Stimulated activated CD4-positive, alpha-beta T cell treated with anti-CD3 and anti-CD28 coated beads, Interleukin-1b, Interleukin-23, amount 100 ng/mL, for 24 hours (primary cell): ENCODE data around the gene ATG10.
A peak's percentile ranks its signal among the peaks of the same experiment; 100 is the strongest.

Source experiments
- DNase-seq, 4 experiments: peaks; one replicate each; pipeline ENCODE4 v3.0.0-alpha.2; 2020; ENCODE audit warnings: low read depth in 4 of 4, low spot score in 1 of 4

Gene ATG10

GRCh38 chr5:82164176-82164976 is 192.6 kb downstream of the ATG10 start:
- DNase-seq: no peak

GRCh38 chr5:82164977-82165713 is 193.3 kb downstream of the ATG10 start:
- no peak for DNase-seq

- DNase-seq: peak in 2 of 4 experiments; percentile 1 to 7
These were observed 194.1 kb downstream of the ATG10 start for GRCh38 chr5:82165740-82166530.

DNA sequence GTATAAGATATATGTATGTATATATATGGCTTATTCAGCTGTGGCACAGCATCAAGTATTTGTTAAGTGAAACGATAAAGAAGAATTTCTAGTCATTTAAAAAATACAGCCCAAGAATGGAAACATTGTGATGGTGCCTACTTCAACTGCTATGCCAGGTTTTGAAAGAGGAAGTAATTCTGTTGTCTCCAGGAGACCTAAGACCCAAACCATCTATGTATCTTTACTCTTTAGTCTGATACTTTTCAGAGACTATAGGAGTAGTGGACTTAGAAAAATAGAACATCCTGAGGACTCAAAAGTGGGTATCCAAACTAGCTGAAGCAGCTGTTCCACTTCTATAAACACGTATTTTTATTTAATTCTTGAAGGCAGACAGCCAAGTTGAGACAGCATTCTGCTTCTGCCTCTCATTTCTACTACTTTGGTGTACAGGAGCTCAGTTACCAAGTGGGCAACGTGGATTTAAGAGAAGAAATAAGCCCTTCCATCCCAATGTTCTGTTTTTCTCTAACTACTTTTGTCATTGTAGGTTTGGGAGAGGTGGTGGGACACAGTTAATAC is 195.6 kb downstream of the ATG10 start:
- no peak for DNase-seq

GRCh38 chr5:82168294-82168693 is 196.5 kb downstream of the ATG10 start:
- no peak for DNase-seq

DNA sequence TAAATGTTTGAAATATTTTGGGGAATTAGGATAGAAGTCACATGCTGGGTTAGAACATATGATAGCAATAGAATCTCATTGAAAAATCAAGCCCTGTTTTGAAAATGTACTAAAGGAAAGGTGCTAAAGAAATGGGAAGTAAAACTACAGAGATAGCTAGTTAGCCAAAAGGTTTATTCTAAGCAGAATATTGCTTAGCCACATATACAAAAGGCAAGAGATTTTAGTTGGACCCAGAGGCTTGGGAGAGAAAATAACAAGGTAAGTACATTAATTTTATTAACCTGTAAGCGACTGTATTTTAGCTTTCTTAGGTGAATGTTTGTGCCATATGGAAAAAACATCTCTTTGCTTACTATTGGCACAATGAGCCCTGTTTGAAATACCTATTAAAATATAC is 198.1 kb downstream of the ATG10 start:
- no peak for DNase-seq

DNA sequence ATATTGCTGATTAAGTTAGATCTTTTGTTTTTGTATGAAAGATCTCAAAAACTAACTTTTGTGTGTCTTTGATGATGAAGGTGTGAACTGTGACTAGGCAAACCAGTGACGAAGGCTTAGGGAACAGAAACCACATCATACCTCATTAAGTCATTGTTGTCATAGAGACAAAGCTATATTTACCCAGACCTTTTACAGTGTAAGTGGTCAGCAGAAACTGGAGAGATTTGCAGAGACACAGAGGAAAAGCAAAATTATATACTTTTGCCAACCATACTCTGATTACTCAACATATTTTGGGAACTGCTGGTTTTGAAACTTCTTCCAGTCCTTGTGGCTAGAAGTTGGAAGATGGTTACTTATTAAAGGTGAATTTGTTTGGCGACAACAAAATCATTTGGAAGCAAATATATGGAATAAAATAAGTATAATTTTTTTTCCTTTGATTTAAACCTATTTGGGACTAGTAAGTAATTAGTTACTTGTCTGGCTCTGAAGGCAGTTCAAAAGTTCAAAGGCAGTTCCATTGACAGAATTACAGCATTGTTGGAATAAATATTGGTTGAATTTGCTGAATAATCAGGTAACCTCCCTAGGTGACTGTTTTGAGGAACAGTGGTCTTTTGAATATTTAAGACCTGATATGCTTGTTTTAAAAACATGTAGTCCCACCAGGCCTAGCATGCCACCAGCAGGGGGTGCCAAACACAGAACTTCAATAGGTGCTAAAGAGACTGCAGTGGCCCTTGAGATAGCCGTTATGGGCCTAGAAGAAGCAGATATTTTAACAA is 202.5 kb downstream of the ATG10 start:
- peak; percentile 24 to 50 (median 44) for DNase-seq

DNA sequence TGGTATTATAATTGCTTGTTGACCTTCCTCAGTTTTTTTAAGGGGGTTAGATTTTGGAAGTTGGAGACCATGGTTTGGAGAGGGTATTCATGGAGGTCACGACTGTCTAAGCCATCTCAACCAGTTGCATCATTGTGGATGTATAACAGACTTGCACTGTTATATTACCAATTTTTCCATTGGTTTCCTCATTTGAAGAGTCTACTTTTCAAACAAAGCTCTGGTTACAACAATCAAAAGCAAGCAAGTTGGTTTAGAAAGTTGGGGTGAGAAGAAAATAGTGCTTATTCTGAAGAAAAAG is 203.0 kb downstream of the ATG10 start:
- DNase-seq: no peak

DNA sequence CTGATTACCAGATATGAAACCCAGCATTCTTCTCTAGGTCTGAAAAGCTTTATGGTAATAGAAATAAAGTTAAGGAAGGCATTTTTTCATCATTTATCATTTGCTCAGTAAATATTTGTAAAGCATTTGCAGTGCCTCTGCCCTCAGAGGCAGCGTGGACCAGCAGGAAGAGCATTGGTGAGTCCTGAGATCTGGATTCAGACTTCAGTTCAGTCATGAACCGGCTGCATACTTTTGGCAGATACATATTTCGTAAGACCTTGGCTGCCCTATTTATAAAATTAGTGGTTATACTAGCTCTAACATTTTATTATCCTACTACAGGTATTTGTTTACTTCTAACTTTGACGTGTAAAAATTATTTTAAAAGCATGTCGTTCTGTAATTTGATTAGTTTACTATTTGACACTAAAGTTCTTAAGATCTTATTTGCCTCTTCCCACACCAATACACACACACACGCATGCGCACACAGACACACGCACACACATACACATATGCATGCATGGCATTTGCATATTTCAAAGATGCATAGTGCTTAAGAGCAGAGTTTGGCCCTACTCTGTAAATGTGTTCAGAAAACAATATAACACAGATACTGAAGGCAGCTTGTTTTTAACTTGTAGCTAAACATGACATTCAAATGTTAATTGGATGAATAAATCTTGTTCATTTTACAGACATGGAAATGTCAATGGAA is 204.4 kb downstream of the ATG10 start:
- DNase-seq: no peak

DNA sequence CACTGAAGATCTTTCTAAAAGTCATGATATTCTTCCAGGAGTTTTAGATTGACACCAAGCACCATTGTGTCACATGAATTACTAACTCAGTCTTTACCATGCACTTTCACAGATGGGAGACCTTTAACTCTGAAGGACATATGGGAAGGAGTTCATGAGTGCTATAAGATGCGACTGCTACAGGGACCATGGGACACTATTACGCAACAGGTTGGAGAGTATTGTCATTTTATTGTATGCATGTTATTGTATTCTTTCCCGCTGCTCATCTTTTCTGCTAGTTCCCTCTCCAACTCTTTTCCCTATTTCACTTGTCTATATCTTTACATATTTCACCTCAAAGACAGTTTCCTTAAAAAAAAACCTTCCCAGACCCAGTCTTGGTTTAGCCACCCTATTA is 206.6 kb downstream of the ATG10 start:
- DNase-seq: no peak

- DNase-seq: no peak
These were observed 210.8 kb downstream of the ATG10 start for GRCh38 chr5:82182662-82183061.

DNA sequence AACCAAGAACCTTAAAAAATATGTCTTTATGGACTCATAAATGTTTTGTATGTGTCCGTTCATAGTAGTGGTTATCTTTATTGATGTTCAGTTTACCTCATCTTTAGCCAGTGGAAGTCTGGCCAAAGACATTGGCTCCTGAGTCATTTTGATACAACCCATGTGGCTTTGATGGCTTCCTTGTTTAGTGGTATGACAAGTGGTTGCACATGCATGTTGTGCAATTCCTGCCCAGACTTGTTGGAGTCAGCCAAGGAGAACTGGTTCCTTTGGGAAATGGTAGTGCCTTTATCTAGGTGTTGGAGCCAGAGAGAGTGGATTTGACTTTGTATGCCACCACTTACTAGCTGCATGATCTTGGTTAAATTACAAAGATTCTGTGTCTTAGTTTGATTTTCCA is 212.0 kb downstream of the ATG10 start:
- no peak for DNase-seq

DNA sequence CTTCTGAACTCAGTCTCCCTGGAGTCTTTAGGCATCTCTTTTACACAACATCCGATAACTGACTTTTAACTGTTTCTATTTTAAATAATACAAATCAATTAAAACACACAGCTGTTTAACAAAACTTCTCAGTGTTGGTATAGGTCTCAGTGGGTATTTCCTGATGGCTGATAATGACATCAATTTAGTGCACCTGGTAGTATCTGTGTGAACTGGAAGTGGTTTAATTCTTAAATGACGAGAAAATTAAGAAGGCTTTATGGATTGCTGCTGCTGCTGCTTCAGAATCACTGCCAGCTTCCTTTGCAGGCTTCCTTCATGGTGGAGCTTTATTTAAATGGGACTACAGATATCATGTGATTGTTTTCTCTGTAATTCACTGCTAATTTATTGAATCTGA is 214.0 kb downstream of the ATG10 start:
- DNase-seq: no peak

GRCh38 chr5:82197550-82197949 is 225.7 kb downstream of the ATG10 start:
- DNase-seq: no peak

DNA sequence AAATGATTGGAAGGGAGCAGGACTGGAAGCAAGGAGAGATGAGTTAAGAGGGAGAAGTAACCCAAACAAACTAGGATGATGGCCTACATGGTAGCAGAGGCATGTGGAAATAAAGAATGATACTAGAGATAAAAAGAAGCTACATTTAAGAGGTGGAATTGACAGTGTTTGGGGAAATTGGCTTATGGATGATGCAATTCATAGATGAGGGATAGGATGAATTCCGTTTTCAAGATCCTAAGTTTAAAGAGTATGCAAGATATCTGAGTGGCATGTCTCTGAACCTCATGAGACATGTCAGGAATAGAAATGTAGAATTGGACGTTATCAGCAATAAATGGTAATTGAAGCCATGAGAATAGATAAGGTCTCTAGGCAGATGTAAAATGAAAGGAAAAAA is 232.7 kb downstream of the ATG10 start:
- DNase-seq: no peak

GRCh38 chr5:82205005-82205404 is 233.2 kb downstream of the ATG10 start:
- no peak for DNase-seq

- DNase-seq: no peak
These were observed 236.5 kb downstream of the ATG10 start for GRCh38 chr5:82208371-82208770.

- DNase-seq: no peak
These were observed 240.2 kb downstream of the ATG10 start for GRCh38 chr5:82211855-82212572.

GRCh38 chr5:82217917-82218316 is 246.1 kb downstream of the ATG10 start:
- no peak for DNase-seq
